Peyer's patch (tissue), 4 donors: ENCODE measurements around the gene DSG4.

ENCODE experiments used
- CTCF ChIP-seq, 6 experiments: fragments of 450-650 bp in 4 of 6; fragments of 200-600 bp in 2 of 6; sonication (generic) in 1 of 6; IDR thresholded peaks; one replicate each; pipeline ENCODE4 v1.5.1; 2017 to 2019; ENCODE audit warnings: antibody characterized with exemption in 6 of 6, mild to moderate bottlenecking in 3 of 6, moderate library complexity in 1 of 6
- POLR2A ChIP-seq, 2 donors: fragments of 450-650 bp; IDR thresholded peaks; one replicate each; pipeline ENCODE4 v1.5.1; 2017; ENCODE audit warnings: antibody characterized with exemption in 2 of 2, mild to moderate bottlenecking in 2 of 2, moderate library complexity in 2 of 2

DNA sequence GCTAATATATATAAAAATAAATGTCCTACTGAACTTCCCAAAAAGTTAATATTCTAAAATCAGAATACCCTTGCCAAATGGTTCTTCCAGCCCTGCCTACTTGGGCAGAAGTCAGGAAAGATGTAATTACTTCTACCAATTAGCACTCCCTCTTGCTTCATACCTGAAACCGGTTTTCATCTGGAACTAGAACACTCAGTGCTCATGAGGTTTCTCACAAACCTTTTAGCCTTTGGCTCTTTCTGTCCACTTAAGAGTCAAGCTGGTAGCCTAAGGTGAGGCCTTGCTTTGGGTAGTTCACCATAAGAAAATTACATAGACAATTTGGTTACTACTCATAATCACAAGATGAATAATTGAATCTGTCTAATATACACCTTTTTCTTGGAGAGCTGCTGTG is 75.0 kb downstream of the DSG4 start:
- TF ChIP-seq POLR2A (IDR thresholded peaks at IDR 0.05) (no peak), CTCF (IDR thresholded peaks at IDR 0.05) (no peak)
